ENCODE data around the gene IER5. TPM values are rescaled to one million over a fixed set of nuclear protein-coding genes. Genes with fewer than 3 reads are reported as not detected.
A peak's percentile ranks its signal among the peaks of the same experiment; 100 is the strongest.

IER5 gene
- total and polyA plus RNA-seq, 2 donors (not counting 1 experiment from before 2014, with no cell fraction given), result 98.1 to 166 TPM

GRCh38 chr1:181100015-181100905 is 11.8 kb downstream of the IER5 start:
- DNase-seq, result no peak
- H3K27ac Mint-ChIP-seq, result peak overlapping the region; percentile 11
- Histone ChIP-seq H3K4me3 (ENCODE audit: control extremely low read depth in 1 of 5, extremely low read depth in 1 of 5, insufficient read depth in 1 of 5, low read depth in 2 of 5, low read length in 4 of 5) (no peak overlapping the region), H3K9ac (ENCODE audit: low read length) (peak overlapping the region; percentile 12), H3K4me2 (replicated peaks; ENCODE audit: low read depth, low read length, poor library complexity, severe bottlenecking) (peak overlapping the region; percentile 51), H3K79me2 (ENCODE audit: control insufficient read depth, insufficient read depth, low read length) (no peaks in the 10 kb centered on the region), H3K27me3 (replicated peaks in 1 of 4; ENCODE audit: control extremely low read depth in 1 of 4, control insufficient read depth in 3 of 4, insufficient read depth in 4 of 4, low read length in 3 of 4) (no peaks in the 10 kb centered on the region), H4K20me1 (ENCODE audit: control insufficient read depth, insufficient read depth, low read length, poor library complexity, severe bottlenecking) (no peaks in the 10 kb centered on the region), H3K27ac (ENCODE audit: low read length in 2 of 2) (no peak overlapping the region), H2AFZ (ENCODE audit: insufficient read depth, low read depth, low read length, poor library complexity, severe bottlenecking) (peak overlapping the region; percentile 30), H3K36me3 (replicated peaks in 1 of 2; ENCODE audit: control extremely low read depth in 1 of 2, control insufficient read depth in 1 of 2, extremely low read depth in 1 of 2, insufficient read depth in 2 of 2, low read length in 1 of 2) (peaks cover 0 to 8% of the 10 kb centered on the region in 2 experiments), H3K9me3 (ENCODE audit: control extremely low read depth in 1 of 3, control insufficient read depth in 2 of 3, insufficient read depth in 1 of 3, low read length in 2 of 3) (no peaks in the 10 kb centered on the region), H3K4me1 (ENCODE audit: control insufficient read depth in 2 of 2, insufficient read depth in 2 of 2, low read length in 2 of 2) (peaks cover 26 to 30% of the 10 kb centered on the region in 2 donors)
- ChIA-PET POLR2A (interaction anchor here (1.9 kb wide), 1 partner anchor 10 kb away, joined by 13 read pairs; no protein-coding TSS in a partner anchor), CTCF (interaction anchor here (0.7 to 7.7 kb wide), 5 partner anchors 8 to 48 kb away, joined by 3 to 51 read pairs (median 3); no protein-coding TSS in a partner anchor)
- H3K27me3 Mint-ChIP-seq, result no peaks in the 10 kb centered on the region
- ATAC-seq (ENCODE audit: low read depth), result no peak
- intact Hi-C loops (cut with micrococcal nuclease), result loop anchor here (10.0 kb wide), 1 partner anchor 1145 kb away; the partner anchor contains the start of gene CEP350
- 71% methylated on average over 4 of the region's 10 CpGs for WGBS (ENCODE audit: insufficient coverage)
- no peaks in the 10 kb centered on the region for H3K9me3 Mint-ChIP-seq (ENCODE audit: insufficient read depth)
- TF ChIP-seq, protein P1, sequence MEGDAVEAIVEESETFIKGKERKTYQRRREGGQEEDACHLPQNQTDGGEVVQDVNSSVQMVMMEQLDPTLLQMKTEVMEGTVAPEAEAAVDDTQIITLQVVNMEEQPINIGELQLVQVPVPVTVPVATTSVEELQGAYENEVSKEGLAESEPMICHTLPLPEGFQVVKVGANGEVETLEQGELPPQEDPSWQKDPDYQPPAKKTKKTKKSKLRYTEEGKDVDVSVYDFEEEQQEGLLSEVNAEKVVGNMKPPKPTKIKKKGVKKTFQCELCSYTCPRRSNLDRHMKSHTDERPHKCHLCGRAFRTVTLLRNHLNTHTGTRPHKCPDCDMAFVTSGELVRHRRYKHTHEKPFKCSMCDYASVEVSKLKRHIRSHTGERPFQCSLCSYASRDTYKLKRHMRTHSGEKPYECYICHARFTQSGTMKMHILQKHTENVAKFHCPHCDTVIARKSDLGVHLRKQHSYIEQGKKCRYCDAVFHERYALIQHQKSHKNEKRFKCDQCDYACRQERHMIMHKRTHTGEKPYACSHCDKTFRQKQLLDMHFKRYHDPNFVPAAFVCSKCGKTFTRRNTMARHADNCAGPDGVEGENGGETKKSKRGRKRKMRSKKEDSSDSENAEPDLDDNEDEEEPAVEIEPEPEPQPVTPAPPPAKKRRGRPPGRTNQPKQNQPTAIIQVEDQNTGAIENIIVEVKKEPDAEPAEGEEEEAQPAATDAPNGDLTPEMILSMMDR (IDR thresholded peaks at IDR 0.05), result no peak
- TF ChIP-seq EZH2 (IDR thresholded peaks at IDR 0.05; ENCODE audit: borderline replicate concordance, insufficient read depth, low read depth, low read length, poor library complexity, severe bottlenecking), result no peak
- peak overlapping the region; percentile 28 for H3K4me3 Mint-ChIP-seq
- peaks cover 54% of the 10 kb centered on the region for H3K4me1 Mint-ChIP-seq

GRCh38 chr1:181100934-181101333 is 12.4 kb downstream of the IER5 start:
- H3K9ac ChIP-seq (ENCODE audit: low read length), result no peak overlapping the region
- H3K79me2 ChIP-seq (ENCODE audit: control insufficient read depth, insufficient read depth, low read length), result no peaks in the 10 kb centered on the region
- ATAC-seq (ENCODE audit: low read depth), result no peak
- no peak for DNase-seq
- Mint-ChIP-seq H3K4me3 (no peak overlapping the region), H3K27me3 (no peaks in the 10 kb centered on the region), H3K27ac (no peak overlapping the region), H3K9me3 (ENCODE audit: insufficient read depth) (no peaks in the 10 kb centered on the region), H3K4me1 (peaks cover 55% of the 10 kb centered on the region)
- H3K27me3 ChIP-seq (replicated peaks in 1 of 4; ENCODE audit: control extremely low read depth in 1 of 4, control insufficient read depth in 3 of 4, insufficient read depth in 4 of 4, low read length in 3 of 4), result no peaks in the 10 kb centered on the region
- ChIA-PET POLR2A (no interaction called here), CTCF (interaction anchor here (0.7 to 7.7 kb wide), 4 partner anchors 9 to 41 kb away, joined by 3 to 51 read pairs (median 8); no protein-coding TSS in a partner anchor)
- no peaks in the 10 kb centered on the region for H4K20me1 ChIP-seq (ENCODE audit: control insufficient read depth, insufficient read depth, low read length, poor library complexity, severe bottlenecking)
- H3K4me1 ChIP-seq (ENCODE audit: control insufficient read depth in 2 of 2, insufficient read depth in 2 of 2, low read length in 2 of 2), result peaks cover 29 to 33% of the 10 kb centered on the region in 2 donors
- no peak for TF ChIP-seq EZH2 (IDR thresholded peaks at IDR 0.05; ENCODE audit: borderline replicate concordance, insufficient read depth, low read depth, low read length, poor library complexity, severe bottlenecking)
- TF ChIP-seq, protein P1 (IDR thresholded peaks at IDR 0.05), result no peak
- no peak overlapping the region for H3K4me2 ChIP-seq (replicated peaks; ENCODE audit: low read depth, low read length, poor library complexity, severe bottlenecking)
- H3K9me3 ChIP-seq (ENCODE audit: control extremely low read depth in 1 of 3, control insufficient read depth in 2 of 3, insufficient read depth in 1 of 3, low read length in 2 of 3), result no peaks in the 10 kb centered on the region
- no peak overlapping the region for H2AFZ ChIP-seq (ENCODE audit: insufficient read depth, low read depth, low read length, poor library complexity, severe bottlenecking)
- no peak overlapping the region for H3K27ac ChIP-seq (ENCODE audit: low read length in 2 of 2)
- H3K4me3 ChIP-seq (ENCODE audit: control extremely low read depth in 1 of 5, extremely low read depth in 1 of 5, insufficient read depth in 1 of 5, low read depth in 2 of 5, low read length in 4 of 5), result no peak overlapping the region
- WGBS (ENCODE audit: insufficient coverage), result 95% methylated on average over 4 of the region's 4 CpGs
- intact Hi-C loops (cut with micrococcal nuclease), result loop anchor here (10.0 kb wide), 1 partner anchor 1146 kb away; the partner anchor contains the start of gene CEP350
- H3K36me3 ChIP-seq (replicated peaks in 1 of 2; ENCODE audit: control extremely low read depth in 1 of 2, control insufficient read depth in 1 of 2, extremely low read depth in 1 of 2, insufficient read depth in 2 of 2, low read length in 1 of 2), result peaks cover 0 to 1% of the 10 kb centered on the region in 2 experiments
